A172 (cell line): ENCODE results near the gene TRRAP. TPM values are rescaled to one million over a fixed set of nuclear protein-coding genes. Genes with fewer than 3 reads are reported as not detected.
"Not testable (repeated sequence)": the region's sequence is repeated elsewhere in the genome, so short reads cannot be mapped to it uniquely, and the experiment has no call there.

Source experiments
- DNase-seq: peaks from one replicate; pipeline ENCODE4 v3.0.0-alpha.2; 2015; ENCODE audit warnings: low spot score
- total RNA-seq: library from RNA; depleted of rRNA; stranded (reverse); fragments of >200 nt; shearing (Covaris generic); gene quantifications from 2 replicates; pipeline ENCODE4 v1.2.3, GENCODE V29; 2014; rRNA removed

The TRRAP gene
- 11.9 and 12.9 TPM in 2 replicates for total RNA-seq

DNA sequence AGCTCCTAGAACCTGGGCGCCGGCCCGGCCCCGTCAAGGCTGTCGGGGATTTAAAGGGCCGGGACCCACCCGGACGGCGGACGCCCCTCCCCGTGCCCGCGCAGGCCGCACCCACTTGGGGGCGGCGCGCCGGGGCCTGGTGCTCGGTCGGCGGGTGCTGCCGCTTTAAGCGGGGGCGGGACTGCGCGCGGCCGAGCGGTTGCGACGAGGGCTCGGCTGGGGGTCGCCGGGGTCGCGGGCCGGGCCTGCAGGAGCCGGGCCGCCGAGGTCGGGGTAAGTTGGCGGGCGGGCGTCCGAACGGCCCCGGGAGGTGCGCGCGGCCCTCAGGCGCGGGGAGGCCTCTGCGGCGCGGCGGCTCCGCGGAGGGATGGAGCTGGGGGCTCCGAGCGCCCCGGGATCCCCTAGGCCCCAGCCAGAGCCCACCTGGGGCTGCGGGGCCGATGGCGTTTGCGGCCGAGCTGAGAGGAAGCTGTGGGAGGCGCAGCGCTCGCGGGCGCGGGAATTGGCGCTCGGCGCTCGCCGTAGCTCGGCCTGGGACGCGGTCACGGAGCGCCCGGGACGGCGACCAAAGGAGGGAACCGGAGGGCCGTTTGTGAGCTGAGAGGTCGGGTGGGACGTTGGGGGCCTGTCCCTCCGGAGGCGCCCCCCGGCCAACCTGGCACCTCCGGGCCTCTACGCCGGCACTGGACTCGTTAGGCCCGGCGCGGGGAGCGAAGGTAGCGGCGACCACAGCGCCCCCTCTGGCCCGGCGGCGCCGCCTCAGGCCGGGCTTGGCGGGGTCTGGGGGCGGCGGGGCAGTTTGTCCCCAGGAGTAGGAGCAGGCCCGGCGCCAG is at the start of gene TRRAP:
TSS of gene TRRAP (plus strand) at position 168 of the 833 bp plus-strand sequence. CDS start 2,619 bp downstream, outside the sequence.
- DNase-seq = peak; percentile 32

DNA sequence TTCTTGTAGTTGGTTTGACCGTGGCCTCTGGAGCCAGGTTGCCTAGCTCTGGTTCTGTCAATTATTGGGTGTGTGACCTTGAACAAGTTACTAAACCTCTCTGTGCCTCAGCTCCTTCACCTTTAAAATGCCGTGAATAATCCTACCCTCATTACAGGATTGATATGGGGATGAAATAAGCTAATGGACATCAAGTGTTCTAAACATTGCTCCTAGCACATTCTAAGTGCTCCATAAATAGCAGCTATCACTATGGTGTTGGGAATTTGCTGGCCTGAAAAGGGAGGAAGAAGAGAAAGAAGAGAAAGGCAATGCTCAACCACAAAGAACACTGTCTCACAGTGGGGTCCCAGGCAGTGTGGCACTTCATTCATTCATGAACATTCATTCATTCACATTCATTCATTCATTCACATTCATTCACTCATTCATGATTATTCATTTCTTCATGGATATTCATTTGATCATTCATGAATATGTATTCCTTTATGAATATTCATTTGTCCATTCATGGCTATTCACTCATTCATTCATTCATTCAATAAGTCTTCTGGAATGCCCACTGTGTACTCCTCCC is 47.3 kb upstream of the TRRAP start:
- DNase-seq = no peak

DNA sequence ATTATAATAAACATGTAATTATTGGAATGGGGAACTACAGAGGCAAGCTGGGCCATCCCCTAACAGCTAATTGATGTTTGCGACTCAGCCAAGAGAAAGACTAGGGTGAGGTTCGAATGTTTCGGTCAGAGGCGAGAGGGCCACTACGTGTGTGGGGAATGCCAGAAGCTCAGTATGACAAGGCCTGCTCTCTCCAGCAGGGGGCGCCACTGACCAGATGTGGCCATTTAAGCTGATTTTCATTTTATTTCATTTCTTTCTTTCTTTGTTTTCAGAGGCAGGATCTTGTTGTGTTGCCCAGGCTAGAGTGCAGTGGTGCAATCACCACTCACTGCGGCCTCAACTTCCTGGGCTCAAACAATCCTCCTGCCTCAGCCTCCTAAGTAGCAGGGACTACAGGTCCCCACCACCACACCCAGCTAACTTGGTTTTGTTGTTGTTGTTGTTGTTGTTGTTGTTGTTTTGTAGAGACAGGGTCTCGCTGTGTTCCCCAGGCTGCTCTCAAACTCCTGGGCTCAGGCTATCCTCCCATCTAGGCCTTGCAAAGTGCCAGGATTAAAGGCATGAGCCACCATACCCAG is 46.6 kb upstream of the TRRAP start:
- DNase-seq = no peak

DNA sequence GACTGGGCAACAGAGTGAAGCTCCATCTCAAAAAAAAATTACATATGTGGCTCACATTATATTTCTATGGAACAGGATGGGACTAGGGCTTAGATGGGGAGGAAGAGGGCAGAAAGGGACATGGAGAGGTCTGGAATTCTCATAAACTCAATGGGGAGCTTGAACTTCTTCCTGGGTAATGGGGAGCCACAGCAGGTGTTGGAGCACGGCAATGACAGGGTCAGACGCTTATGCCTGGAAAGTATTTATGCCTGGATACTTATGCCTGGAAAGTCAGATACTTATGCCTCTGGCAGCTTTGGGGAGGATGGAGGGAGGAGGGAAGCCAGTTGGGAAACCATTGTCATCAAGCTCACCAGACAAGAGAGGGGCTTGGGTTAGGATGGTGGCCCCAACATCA is 45.3 kb upstream of the TRRAP start:
- no peak for DNase-seq

DNA sequence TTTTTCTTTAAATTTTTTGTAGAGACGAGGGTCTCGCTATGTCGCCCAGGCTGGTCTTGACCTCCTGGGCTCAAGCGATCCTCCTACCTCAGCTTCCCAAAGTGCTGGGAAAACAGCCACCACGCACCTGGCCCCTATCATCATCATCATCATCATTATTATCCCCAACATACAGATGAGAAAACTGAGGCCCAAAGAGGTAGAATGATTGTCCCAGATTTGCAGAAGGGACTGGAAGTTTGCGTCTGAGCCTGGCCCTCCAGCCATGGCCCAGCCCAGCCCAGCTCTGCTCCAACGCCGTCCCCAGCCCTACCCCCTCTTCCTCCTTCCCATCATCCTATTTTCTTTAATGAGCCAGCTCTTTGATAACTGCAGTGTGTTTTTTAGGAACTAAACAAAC is 43.4 kb upstream of the TRRAP start:
- no peak for DNase-seq

DNA sequence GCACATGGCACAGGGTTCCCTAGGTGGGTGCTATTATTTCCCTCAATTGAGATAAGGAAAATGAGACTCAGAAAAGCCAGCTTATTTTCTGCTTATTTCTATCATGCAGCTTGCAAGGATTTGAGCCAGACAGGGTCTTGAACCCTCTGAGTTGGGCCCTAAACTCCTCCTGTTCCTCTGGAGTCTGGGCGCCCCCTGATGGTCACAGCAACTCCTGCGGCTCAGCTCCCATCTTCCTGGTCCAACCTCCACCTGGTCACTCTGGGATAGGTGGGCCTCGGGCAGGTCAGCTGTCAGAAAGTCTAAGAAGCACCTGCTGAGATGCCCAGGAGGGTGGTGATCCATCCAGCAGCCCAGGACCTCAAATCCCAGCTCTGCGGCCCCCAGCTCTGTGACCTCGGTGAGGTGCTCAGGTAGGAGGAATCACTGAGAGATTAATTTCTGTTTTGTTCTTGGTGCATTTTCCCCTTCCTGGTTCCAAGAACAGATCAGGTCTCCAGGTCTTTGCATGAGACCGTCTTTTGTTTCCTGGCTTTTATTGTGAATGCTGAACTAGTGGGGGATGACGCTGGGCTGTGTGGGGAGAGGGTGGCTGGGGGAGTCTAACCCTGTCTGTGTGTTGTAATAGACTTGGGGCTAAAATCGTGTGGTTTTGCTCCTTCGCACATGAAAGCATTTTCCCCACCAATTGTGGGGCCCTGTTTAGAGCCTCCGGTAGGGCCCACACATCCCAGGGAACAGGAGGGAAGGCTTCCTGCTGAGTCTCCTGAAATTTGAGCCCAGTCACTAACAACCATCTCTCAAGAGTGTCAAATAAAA is 41.3 kb upstream of the TRRAP start:
- DNase-seq = peak; percentile 44

DNA sequence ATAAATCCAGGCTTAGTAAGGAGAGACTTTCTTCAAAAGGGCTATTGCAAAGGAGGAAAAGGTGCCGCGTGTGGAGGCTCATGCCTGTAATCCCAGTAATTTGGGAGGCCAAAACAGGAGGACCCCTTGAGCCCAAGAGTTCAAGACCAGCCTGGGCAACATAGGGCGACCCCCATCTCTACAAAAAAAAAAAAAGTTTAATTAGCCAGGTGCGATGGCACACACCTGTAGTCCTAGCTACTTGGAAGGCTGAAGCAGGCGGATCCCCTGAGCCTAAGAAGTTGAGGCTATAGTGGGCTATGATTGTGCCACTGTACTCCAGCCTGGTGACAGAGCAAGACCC is 40.7 kb upstream of the TRRAP start:
- DNase-seq = no peak

DNA sequence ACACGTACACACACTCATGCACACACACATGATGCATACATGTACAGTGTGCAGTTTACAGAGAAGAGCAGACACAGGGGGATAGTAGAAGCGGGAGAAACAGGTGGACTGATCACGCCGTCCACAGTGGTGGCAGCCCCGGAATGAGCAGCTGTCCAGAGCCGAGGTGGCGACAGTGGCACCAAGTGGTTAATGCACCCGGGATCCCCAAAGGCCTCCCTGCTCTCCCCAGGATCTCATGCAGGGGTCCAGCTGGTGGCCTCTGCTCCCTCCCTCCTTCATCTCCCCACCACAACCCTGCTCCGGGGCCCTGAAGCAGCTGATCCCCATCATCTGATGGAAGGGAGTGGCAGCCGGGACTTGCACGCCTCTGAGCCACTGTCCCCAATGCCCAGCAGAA is 38.2 kb upstream of the TRRAP start:
- DNase-seq = no peak

DNA sequence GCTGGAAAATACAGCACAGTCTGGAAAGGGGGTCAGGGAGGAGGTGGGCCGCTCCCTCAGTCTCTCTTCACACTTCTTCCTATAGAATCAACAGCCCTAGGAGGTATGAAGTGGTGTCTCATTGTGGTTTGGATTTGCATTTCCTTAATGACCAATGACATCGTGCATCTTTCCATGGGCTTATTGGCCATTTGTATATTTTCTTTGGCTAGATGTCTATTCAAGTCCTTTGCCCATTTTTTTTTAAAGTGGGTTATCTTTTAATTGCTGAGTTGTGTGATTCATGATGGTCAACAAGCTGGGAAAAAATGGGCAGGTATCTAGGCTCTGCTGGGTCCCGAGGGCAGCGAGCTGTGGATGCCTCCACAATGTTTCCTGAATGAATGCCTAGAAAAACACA is 37.6 kb upstream of the TRRAP start:
- peak; percentile 63 for DNase-seq

DNA sequence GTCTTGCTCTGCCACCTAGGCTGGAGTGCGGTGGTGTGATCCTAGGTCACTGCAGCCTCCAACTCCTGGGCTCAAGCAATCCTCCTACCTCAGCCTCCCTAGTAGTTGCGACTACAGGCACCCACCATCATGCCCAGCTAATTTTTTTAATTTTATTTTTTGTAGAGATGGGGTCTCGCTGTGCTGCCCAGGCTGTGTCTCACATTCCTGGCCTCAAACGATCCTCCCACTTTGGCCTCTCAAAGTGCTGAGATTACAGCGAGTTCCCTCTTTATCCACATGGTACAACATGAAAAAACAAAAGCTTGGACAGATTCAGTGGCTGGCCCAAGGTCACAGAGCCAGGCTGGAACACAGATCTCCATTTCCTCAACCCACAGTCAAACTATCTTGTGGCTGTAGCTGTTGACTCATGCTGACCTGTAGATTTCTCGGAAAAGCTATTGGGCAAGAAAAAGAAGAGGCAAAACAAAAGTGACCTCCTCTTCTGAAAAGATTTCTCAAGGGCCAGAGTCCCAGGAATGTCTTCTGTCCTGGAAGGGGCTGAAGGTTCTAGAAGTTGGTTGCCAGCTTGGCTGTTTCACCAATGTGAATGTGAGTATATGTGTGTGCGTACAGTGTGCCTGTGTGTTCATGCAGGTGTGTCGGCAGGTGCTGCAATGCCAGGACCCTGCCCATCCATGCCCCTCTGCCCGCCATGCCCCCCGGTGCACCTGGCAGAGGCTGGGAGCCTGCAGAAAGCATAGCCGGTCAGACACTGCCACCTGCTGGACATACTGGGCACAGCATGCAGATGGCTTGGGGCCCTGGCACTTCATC is 36.9 kb upstream of the TRRAP start:
- peak; percentile 68 for DNase-seq

DNA sequence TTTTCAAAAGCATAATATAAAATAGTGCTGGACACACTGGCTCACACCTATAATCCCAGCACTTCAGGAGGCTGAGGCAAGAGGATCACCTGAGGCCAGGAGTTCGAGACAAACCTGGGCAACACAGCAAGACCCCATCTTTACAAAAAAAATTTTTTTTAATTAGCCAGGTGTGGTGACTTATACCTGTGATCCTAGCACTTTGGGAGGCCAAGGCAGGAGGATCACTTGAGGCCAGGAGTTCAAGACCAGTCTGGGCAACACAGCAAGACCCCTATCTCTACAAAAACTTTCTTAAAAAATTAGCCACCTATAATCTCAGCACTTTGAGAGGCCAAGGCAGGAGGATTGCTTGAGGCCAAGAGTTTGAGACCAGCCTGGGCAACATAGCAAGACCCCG is 35.8 kb upstream of the TRRAP start:
- not testable (repeated sequence) for DNase-seq

DNA sequence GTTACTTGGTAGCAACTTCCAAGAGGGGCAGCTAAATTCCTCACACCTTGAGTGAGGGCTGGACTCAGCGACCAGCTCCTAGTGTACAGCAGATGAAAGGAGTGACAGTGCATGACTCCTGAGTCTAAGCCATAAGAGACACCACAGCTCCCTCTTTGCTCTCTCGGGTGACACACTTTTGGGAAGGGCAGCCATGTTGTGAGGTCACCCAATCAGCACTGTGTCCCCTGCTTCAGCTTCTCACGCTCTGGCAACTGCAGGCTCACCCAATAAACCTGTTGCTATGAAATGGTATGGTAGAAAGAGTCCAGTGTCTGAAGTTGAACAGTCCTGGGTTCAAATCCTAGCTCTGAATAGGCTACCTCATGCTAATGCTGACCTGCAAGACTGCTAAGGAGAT is 29.4 kb upstream of the TRRAP start:
- no peak for DNase-seq

DNA sequence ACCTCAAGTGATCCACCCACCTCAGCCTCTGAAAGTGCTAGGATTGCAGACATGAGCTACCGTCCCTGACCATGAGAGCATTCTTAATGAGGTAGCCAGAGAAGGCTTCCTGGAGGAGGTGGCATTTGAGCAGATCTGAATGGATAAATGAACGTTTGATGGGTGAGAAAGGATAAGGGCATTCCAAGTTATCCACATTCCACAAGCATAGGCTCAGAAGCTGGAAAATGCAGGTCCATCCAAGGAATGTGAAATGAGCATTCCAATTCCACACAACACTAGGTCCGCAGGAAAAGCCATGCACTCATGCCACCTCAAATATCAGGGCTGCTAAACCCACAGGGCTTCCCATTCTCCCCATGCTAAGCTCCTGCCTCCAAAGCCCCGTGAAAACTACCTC is 25.5 kb upstream of the TRRAP start:
- peak; percentile 74 for DNase-seq

DNA sequence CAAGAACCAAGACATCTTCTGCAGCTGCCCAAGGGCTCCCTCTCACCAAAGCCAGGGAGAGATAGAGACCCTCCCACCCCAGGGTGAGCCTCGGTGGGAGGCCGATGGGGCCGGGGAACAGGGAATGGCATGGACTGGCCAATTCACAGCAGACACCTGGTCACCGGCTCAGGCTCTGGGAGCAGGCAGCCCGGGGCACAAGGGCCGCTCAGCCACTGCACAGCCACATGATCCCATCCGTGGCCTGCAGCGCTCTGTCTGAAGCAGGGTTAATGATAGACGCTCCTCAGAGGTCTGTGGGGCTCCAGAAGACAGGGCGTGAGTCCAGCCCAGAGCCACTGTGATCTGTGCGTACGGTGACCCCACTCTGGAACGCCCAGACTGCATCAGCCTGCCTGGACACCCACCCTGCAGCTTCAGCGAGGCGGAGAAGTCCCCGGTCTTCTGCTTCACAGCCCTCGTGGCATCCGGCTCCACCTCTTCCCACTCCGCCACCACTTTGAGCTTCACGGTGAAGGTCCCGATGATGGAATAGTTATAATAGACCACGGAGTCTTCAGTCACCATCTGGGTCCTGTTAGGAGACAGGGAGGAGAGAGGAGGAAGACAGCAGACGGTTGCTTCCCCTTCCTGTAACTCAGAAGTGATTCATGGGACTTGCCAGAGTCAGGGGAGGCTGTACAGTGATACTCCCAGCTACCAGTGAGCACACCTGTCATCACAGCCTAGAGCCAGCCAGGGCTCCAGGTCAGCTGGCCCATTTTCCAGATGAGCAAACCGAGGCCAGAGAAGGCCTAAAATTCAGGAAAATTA is 22.5 kb upstream of the TRRAP start:
- no peak for DNase-seq

DNA sequence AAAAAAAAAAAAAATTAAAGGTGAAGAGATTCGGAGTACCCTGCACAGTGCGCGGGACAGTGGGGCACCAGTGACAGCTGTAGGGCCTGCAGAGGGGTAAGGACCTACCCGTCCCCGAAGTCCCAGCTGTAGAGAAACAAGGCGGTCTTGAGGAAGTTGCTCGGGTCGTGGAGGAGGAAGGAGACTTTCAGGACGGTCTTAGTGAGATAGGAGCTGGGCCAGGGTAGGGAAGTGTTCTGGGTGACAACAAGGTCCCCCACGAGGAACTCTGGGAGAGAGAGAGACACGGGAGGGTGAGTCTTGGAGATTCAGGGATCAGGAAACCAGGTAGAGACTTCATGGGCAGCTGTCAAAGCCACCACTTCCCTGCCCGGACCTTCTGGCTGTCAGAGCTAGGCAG is 18.3 kb upstream of the TRRAP start:
- DNase-seq = no peak

DNA sequence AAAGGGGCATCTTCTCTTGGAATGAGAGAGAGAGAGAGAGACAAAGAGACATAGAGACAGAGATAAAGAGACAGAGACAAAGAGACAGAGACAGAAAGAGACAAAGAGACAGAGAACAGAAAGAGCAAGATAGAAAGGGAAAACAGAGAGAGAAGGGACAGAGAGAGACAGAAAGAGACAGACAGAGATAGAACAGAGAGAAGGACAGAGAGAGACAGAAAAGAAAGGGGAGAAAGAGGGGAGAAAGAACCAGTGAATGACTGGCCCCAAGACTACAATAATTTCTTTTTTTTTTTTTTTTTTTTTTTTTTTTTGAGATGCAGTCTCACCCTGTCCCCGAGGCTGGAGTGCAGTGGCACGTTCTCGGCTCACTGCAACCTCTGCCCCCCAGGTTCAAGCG is 16.1 kb upstream of the TRRAP start:
- no peak for DNase-seq

DNA sequence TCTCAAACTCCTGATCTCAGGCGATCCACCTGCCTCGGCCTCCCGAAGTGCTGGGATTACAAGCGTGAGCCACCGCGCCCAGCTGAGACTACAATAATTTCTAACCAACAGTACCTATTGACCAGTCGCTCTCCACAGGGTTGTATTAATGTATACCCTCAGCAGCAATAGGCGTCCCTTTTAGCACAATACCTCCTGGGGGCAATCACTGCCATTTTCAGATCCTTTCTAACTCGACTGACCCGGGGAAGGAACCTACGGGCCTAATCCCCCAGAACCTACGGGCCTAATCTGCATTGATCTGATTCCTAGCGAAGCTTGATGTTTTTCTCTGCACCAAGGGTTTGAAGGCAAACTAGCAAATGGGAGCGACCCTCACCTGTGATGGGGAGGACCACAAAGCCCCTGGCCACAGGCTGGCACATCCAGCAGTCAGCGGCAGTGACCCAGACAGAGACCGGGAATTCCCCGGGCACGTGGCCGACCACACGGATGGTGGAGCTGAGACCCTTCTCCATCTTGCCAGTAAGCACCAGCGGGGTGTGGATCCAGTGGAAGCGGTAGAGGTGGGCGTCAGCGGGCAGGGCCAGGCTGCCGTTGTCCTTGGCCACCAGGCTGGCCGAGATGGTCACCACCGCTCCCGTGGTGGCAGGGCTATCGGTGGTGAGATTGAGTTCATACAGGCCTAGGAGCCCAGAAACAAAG is 15.5 kb upstream of the TRRAP start:
- DNase-seq = no peak

DNA sequence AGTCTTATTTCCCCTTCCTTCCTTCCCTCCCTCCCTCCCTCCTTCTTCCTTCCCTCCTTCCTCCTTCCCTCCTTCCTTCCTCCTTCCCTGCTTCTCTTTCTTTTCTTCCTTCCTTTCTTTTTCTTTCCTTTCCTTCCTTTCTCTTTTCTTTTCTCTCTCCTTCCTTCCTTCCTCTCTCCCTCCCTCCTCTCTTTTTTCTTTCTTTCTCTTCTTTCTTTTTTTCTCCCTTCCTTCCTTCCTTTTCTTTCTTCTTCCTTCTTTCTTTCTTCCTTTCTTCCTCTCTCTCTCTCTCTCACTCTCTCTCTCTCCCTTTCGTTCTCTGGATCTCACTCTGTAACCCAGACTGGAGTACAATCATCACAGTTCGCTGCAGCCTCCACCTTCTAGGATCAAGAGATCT is 14.7 kb upstream of the TRRAP start:
- DNase-seq = no peak

DNA sequence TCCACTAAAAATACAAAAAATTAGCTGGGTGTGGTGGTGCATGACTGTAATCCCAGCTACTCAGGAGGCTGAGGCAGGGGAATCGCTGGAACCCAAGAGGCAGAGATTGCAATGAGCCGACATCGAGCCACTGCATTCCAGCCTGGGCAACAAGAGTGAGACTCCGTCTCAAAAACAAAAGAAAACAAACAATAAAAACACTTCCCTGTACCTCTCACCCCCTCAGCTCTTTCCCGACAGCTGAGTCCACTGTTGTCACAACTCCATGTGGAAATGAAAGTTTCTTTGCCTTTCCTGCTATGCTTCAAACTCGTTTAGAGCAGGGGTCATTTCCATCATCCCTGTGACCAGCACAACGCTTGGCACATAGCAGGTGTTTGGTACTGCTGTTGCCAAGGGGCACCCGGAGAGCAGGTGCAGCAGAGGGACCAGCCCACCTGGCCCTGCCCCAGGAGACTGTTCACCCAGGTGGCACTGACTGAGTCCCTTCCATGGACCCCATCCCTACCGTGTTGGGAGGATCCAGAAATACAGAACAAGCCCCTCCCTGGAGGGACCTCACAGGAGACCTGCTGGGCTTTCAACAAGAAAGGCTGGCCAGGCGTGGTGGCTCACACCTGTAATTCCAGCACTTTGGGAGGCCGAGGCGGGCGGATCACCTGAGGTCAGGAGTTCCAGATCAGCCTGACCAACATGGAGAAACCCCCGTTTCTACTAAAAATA is 13.4 kb upstream of the TRRAP start:
- DNase-seq = no peak
